Loucy (cell line): Measurements from ENCODE around the gene SH3BP4.

ENCODE experiments used
- H2AFZ ChIP-seq: fragments of 200-600 bp; sonication (generic); 2 replicates; pipeline ENCODE4 v1.6.0; 2016; ENCODE audit warnings: antibody characterized with exemption, mild to moderate bottlenecking, low read length, moderate library complexity
- H3F3A ChIP-seq: fragments of 200-600 bp; 2 replicates; pipeline ENCODE4 v1.6.0; 2016; ENCODE audit warnings: antibody characterized with exemption, low read depth, mild to moderate bottlenecking
- H3K27me3 ChIP-seq: fragments of 200-600 bp; sonication (generic); 2 replicates; pipeline ENCODE4 v1.6.1; 2014; ENCODE audit warnings: low read length, mild to moderate bottlenecking; ENCODE audit not compliant: insufficient read depth, poor library complexity, severe bottlenecking
- H3K36me3 ChIP-seq: fragments of 200-600 bp; sonication (generic); 2 replicates; pipeline ENCODE4 v1.6.1; 2016; ENCODE audit warnings: low read length; ENCODE audit not compliant: insufficient read depth
- H3K4me1 ChIP-seq: fragments of 200-600 bp; sonication (generic); 2 replicates; pipeline ENCODE4 v1.5.1; 2014; ENCODE audit warnings: low read length, mild to moderate bottlenecking; ENCODE audit not compliant: insufficient read depth, poor library complexity, severe bottlenecking
- H3K4me2 ChIP-seq: fragments of 200-600 bp; sonication (generic); 2 replicates; pipeline ENCODE4 v1.6.0; 2014; ENCODE audit warnings: antibody characterized with exemption, low read length, low read depth, mild to moderate bottlenecking; ENCODE audit not compliant: poor library complexity, severe bottlenecking
- H3K4me3 ChIP-seq: fragments of 200-600 bp; sonication (generic); 2 replicates; pipeline ENCODE4 v1.5.1; 2014; ENCODE audit warnings: low read length, mild to moderate bottlenecking, mixed read lengths; ENCODE audit not compliant: poor library complexity, severe bottlenecking
- H3K79me2 ChIP-seq: fragments of 200-600 bp; sonication (generic); 2 replicates; pipeline ENCODE4 v1.6.1; 2014; ENCODE audit warnings: low read length; ENCODE audit not compliant: insufficient read depth
- H3K9ac ChIP-seq: fragments of 200-600 bp; sonication (generic); 2 replicates; pipeline ENCODE4 v1.6.0; 2014; ENCODE audit warnings: mild to moderate bottlenecking, low read depth, low read length, moderate library complexity; ENCODE audit not compliant: poor library complexity, severe bottlenecking
- H3K9me2 ChIP-seq: fragments of 200-600 bp; sonication (generic); replicated peaks from 2 replicates; pipeline ENCODE4 v1.6.1; 2016; ENCODE audit warnings: low read depth, low read length, mixed read lengths
- H3K9me3 ChIP-seq: fragments of 200-600 bp; sonication (generic); 2 replicates; pipeline ENCODE4 v1.6.1; 2014; ENCODE audit warnings: mild to moderate bottlenecking, antibody characterized with exemption, low read length, low read depth; ENCODE audit not compliant: insufficient read depth
- H4K20me1 ChIP-seq: fragments of 200-600 bp; sonication (generic); 2 replicates; pipeline ENCODE4 v1.6.0; 2014; ENCODE audit warnings: antibody characterized with exemption, low read length, mild to moderate bottlenecking; ENCODE audit not compliant: insufficient read depth, poor library complexity, severe bottlenecking
- CTCF ChIP-seq: fragments of 200-600 bp; sonication (generic); conservative IDR thresholded peaks from 2 replicates; pipeline ENCODE4 v1.5.1; 2014; ENCODE audit warnings: mild to moderate bottlenecking, antibody characterized with exemption, low read length
- EZH2phosphoT487 ChIP-seq: fragments of 200-600 bp; IDR thresholded peaks from 2 replicates; pipeline ENCODE4 v1.6.1; 2018; ENCODE audit warnings: antibody characterized with exemption, mild to moderate bottlenecking, moderate library complexity, borderline replicate concordance

Gene SH3BP4

GRCh38 chr2:234950730-234951663 lies 820 bp upstream of the SH3BP4 start:
- Histone ChIP-seq H3F3A (no peaks in the 10 kb centered on the region), H4K20me1 (no peaks in the 10 kb centered on the region), H3K27me3 (no peaks in the 10 kb centered on the region), H2AFZ (no peak overlapping the region), H3K4me1 (no peaks in the 10 kb centered on the region), H3K9ac (no peak overlapping the region), H3K4me2 (no peak overlapping the region), H3K79me2 (no peaks in the 10 kb centered on the region), H3K9me2 (no peaks in the 10 kb centered on the region), H3K4me3 (no peak overlapping the region), H3K36me3 (no peaks in the 10 kb centered on the region), H3K9me3 (no peaks in the 10 kb centered on the region)
- TF ChIP-seq EZH2phosphoT487 (no peak), CTCF (no peak)

DNA sequence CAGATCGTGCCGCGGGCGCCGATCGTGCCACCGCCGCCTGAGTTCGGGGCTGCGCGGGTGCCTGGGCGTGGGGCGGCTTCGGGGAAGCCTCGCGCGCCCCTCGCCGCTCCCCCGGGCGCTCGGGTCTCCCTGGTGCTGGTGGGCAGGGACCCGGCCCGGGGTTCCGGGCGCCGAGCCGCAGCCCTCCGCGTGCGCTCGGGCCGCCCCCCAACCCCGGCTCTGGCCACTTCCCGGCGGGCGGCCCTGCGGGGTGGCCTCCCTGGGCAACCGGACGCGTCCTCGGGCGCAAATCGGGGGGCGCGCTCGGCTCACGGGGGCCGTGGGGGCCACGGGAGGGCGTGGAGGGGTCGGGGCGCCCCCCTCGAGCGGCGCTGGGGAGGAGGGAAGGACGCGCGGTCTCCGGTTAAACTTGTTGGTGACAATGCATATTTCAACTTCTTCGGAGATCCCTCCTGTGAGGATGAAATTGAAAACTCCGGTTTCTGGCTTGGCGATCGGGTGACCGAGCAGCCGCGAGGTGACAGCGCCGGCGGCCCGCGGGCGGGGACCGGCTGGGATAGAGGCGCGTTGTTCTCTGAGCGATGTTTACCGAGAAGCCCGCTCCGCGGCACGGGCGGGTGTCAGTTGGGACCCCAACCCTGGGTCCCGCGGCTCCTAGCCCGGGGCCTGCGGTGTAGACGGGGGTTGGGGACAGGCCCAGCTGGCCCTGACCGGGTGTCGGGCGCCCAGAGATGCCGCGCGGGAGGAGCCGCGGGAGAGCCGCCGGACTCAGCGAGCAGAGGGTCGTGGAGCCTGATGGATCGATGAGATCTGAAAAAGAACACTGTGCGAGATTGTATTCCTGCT lies 676 bp downstream of the SH3BP4 start:
- TF ChIP-seq EZH2phosphoT487 = no peak
- TF ChIP-seq CTCF = no peak
- Histone ChIP-seq H4K20me1 (no peaks in the 10 kb centered on the region), H2AFZ (no peak overlapping the region), H3K9me3 (no peaks in the 10 kb centered on the region), H3K27me3 (no peaks in the 10 kb centered on the region), H3K4me3 (no peak overlapping the region), H3K79me2 (no peaks in the 10 kb centered on the region), H3K36me3 (no peaks in the 10 kb centered on the region), H3F3A (no peaks in the 10 kb centered on the region), H3K9ac (no peak overlapping the region), H3K9me2 (no peaks in the 10 kb centered on the region), H3K4me2 (no peak overlapping the region), H3K4me1 (no peaks in the 10 kb centered on the region)

DNA sequence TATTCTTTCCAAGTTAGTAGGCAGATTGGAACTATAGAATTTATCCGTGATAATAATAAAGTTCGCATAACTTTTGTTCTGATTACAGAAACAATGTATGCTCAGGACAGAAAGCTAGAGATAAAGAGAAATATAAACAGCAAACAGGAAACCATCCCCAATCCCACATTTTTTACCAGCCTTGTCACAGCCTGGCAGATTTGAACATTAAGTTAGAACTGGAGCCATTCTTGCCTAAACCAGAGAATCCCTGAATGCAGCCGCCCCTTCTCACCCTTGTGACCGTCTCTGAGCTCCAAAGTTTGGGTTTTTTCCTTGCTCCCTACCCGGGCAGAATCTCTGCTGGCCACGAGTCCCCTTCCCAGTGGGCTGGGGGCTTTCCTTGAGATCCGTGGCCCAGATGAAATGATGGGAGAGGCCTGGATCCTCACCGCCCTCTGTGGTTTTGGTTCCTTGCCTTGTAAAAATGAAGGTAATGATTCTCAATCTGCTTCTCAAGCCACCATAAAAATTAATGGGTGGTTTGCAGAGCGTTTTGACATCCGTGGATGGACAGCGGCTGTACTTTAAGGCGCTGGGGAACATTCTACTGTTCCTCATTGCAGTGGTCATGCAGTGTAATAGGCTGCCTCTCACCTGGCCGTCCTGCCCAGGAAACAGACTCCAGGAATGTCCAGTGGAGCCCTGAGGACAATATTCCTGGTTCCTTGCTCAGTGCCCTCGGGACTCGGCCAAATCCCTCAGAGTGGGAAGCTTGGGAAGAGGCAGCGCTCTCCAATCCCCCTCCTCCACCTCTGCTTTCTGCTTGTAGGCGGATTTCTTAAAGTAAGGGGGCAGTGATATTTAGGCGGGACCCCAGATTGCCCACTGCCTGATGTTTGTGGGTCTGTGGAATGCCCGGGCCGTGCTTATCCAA lies 1.6 kb downstream of the SH3BP4 start:
- Histone ChIP-seq H3K4me3 (no peak overlapping the region), H3F3A (no peaks in the 10 kb centered on the region), H3K9ac (no peak overlapping the region)

More for the DNA sequence above, 1.6 kb downstream of the SH3BP4 start:
- Histone ChIP-seq H4K20me1 (no peaks in the 10 kb centered on the region), H3K9me2 (no peaks in the 10 kb centered on the region), H3K27me3 (no peaks in the 10 kb centered on the region), H3K4me1 (no peaks in the 10 kb centered on the region), H3K9me3 (no peaks in the 10 kb centered on the region), H3K36me3 (no peaks in the 10 kb centered on the region), H3K4me2 (no peak overlapping the region), H2AFZ (no peak overlapping the region), H3K79me2 (no peaks in the 10 kb centered on the region)
- TF ChIP-seq CTCF = no peak
- no peak for TF ChIP-seq EZH2phosphoT487
